BLaER1 (cell line): ENCODE data around the gene EMX1.

Experiments
- H3K27ac ChIP-seq: shearing (Covaris generic); formaldehyde crosslinking; 2 replicates; pipeline ENCODE4 v1.8.1; 2022
- H3K27me3 ChIP-seq: shearing (Covaris generic); formaldehyde crosslinking; 2 replicates; pipeline ENCODE4 v1.8.1; 2022
- H3K36me3 ChIP-seq: shearing (Covaris generic); formaldehyde crosslinking; 2 replicates; pipeline ENCODE4 v1.8.1; 2022
- H3K4me1 ChIP-seq: shearing (Covaris generic); formaldehyde crosslinking; 2 replicates; pipeline ENCODE4 v1.8.1; 2022
- H3K4me2 ChIP-seq: shearing (Covaris generic); formaldehyde crosslinking; 2 replicates; pipeline ENCODE4 v1.8.1; 2022
- H3K4me3 ChIP-seq: shearing (Covaris generic); formaldehyde crosslinking; 2 replicates; pipeline ENCODE4 v1.8.1; 2022
- H3K9ac ChIP-seq: shearing (Covaris generic); formaldehyde crosslinking; 2 replicates; pipeline ENCODE4 v1.8.1; 2022
- H3K9me3 ChIP-seq: shearing (Covaris generic); formaldehyde crosslinking; 2 replicates; pipeline ENCODE4 v1.8.1; 2022
- H4K20me1 ChIP-seq: shearing (Covaris generic); formaldehyde crosslinking; 2 replicates; pipeline ENCODE4 v1.8.1; 2022
- Cebpa-rat ChIP-seq: shearing (Covaris generic); IDR thresholded peaks from 2 replicates; pipeline ENCODE4 v1.8.1; 2022

EMX1 gene

GRCh38 chr2:72946466-72946865 is 29.1 kb downstream of the EMX1 start:
- Histone ChIP-seq H3K27ac (no peak overlapping the region), H3K27me3 (no peaks in the 10 kb centered on the region), H3K9me3 (no peaks in the 10 kb centered on the region), H3K9ac (no peak overlapping the region), H3K4me2 (no peak overlapping the region), H3K36me3 (no peaks in the 10 kb centered on the region), H3K4me1 (peaks cover 45% of the 10 kb centered on the region), H3K4me3 (no peak overlapping the region), H4K20me1 (0 out of 2 replicates have a peak, but pooled peaks cover under 1% of the 10 kb centered on the region)
- no peak for TF ChIP-seq Cebpa-rat

GRCh38 chr2:72947952-72948830 is 30.9 kb downstream of the EMX1 start:
- Histone ChIP-seq H4K20me1 (no peaks in the 10 kb centered on the region), H3K9ac (no peak overlapping the region), H3K4me2 (no peak overlapping the region), H3K36me3 (no peaks in the 10 kb centered on the region), H3K4me3 (no peak overlapping the region), H3K9me3 (no peaks in the 10 kb centered on the region), H3K27me3 (no peaks in the 10 kb centered on the region), H3K27ac (no peak overlapping the region), H3K4me1 (peaks cover 37% of the 10 kb centered on the region)
- no peak for TF ChIP-seq Cebpa-rat

GRCh38 chr2:72949045-72949444 is 31.7 kb downstream of the EMX1 start:
- Histone ChIP-seq H3K4me2 (no peak overlapping the region), H3K9me3 (no peaks in the 10 kb centered on the region), H3K27me3 (no peaks in the 10 kb centered on the region), H4K20me1 (no peaks in the 10 kb centered on the region), H3K4me1 (peaks cover 37% of the 10 kb centered on the region), H3K4me3 (no peak overlapping the region), H3K36me3 (no peaks in the 10 kb centered on the region), H3K27ac (no peak overlapping the region), H3K9ac (no peak overlapping the region)
- no peak for TF ChIP-seq Cebpa-rat

- Histone ChIP-seq H4K20me1 (no peaks in the 10 kb centered on the region), H3K27ac (no peak overlapping the region), H3K4me1 (peaks cover 37% of the 10 kb centered on the region), H3K9ac (no peak overlapping the region), H3K36me3 (no peaks in the 10 kb centered on the region), H3K4me2 (no peak overlapping the region), H3K27me3 (no peaks in the 10 kb centered on the region), H3K4me3 (no peak overlapping the region), H3K9me3 (no peaks in the 10 kb centered on the region)
- no peak for TF ChIP-seq Cebpa-rat
Measured at GRCh38 chr2:72949642-72950041, 32.3 kb downstream of the EMX1 start.

- Histone ChIP-seq H3K4me3 (no peak overlapping the region), H3K4me1 (peaks cover 43% of the 10 kb centered on the region), H4K20me1 (no peaks in the 10 kb centered on the region), H3K36me3 (no peaks in the 10 kb centered on the region), H3K27me3 (no peaks in the 10 kb centered on the region), H3K9me3 (no peaks in the 10 kb centered on the region), H3K4me2 (no peak overlapping the region), H3K9ac (no peak overlapping the region), H3K27ac (peak overlapping the region; percentile 37; the same call in 1 of the 2 replicates)
- TF ChIP-seq Cebpa-rat = no peak
Measured at GRCh38 chr2:72950558-72951255, 33.4 kb downstream of the EMX1 start.

GRCh38 chr2:72951303-72952095 is 34.2 kb downstream of the EMX1 start:
- Histone ChIP-seq H3K9ac (no peak overlapping the region), H3K27ac (0 out of 2 replicates have a peak overlapping the region, but pooled peaks have one; percentile 7), H3K9me3 (no peaks in the 10 kb centered on the region), H3K27me3 (no peaks in the 10 kb centered on the region), H3K4me1 (peaks cover 47% of the 10 kb centered on the region), H3K4me3 (no peak overlapping the region), H3K36me3 (no peaks in the 10 kb centered on the region), H3K4me2 (no peak overlapping the region), H4K20me1 (no peaks in the 10 kb centered on the region)
- no peak for TF ChIP-seq Cebpa-rat

GRCh38 chr2:72952110-72952823 is 34.9 kb downstream of the EMX1 start:
- TF ChIP-seq Cebpa-rat = no peak
- Histone ChIP-seq H3K27me3 (no peaks in the 10 kb centered on the region), H3K36me3 (no peaks in the 10 kb centered on the region), H3K27ac (0 out of 2 replicates have a peak overlapping the region, but pooled peaks have one; percentile 7), H3K4me3 (no peak overlapping the region), H3K4me2 (no peak overlapping the region), H3K9ac (no peak overlapping the region), H3K9me3 (no peaks in the 10 kb centered on the region), H3K4me1 (peaks cover 47% of the 10 kb centered on the region), H4K20me1 (no peaks in the 10 kb centered on the region)

GRCh38 chr2:72952961-72953360 is 35.6 kb downstream of the EMX1 start:
- no peaks in the 10 kb centered on the region for H4K20me1 ChIP-seq
- TF ChIP-seq Cebpa-rat = no peak
- H3K9me3 ChIP-seq = no peaks in the 10 kb centered on the region
- H3K4me2 ChIP-seq = peak overlapping the region; percentile 94
- H3K4me3 ChIP-seq = no peak overlapping the region
- H3K27me3 ChIP-seq = no peaks in the 10 kb centered on the region
- H3K9ac ChIP-seq = no peak overlapping the region
- H3K4me1 ChIP-seq = peaks cover 47% of the 10 kb centered on the region
- peak overlapping the region; percentile 86; the same call in 1 of the 2 replicates for H3K27ac ChIP-seq
- no peaks in the 10 kb centered on the region for H3K36me3 ChIP-seq

GRCh38 chr2:72953528-72953927 is 36.2 kb downstream of the EMX1 start:
- H3K9ac ChIP-seq = peak overlapping the region; percentile 68; the same call in 1 of the 2 replicates
- H4K20me1 ChIP-seq = no peaks in the 10 kb centered on the region
- peaks cover 46% of the 10 kb centered on the region for H3K4me1 ChIP-seq
- H3K9me3 ChIP-seq = no peaks in the 10 kb centered on the region
- peak overlapping the region; percentile 94 for H3K4me2 ChIP-seq
- H3K36me3 ChIP-seq = no peaks in the 10 kb centered on the region
- H3K27ac ChIP-seq = peak overlapping the region; percentile 86; the same call in 1 of the 2 replicates
- peak overlapping the region; percentile 47 for H3K4me3 ChIP-seq
- H3K27me3 ChIP-seq = no peaks in the 10 kb centered on the region
- TF ChIP-seq Cebpa-rat = no peak
